ENCODE results near the gene RARRES1.
"Not testable (repeated sequence)": the region's sequence is repeated elsewhere in the genome, so short reads cannot be mapped to it uniquely, and the experiment has no call there.

Gene RARRES1

GRCh38 chr3:158731486-158731885 lies 771 bp downstream of the RARRES1 start:
- no peak for DNase-seq

DNA sequence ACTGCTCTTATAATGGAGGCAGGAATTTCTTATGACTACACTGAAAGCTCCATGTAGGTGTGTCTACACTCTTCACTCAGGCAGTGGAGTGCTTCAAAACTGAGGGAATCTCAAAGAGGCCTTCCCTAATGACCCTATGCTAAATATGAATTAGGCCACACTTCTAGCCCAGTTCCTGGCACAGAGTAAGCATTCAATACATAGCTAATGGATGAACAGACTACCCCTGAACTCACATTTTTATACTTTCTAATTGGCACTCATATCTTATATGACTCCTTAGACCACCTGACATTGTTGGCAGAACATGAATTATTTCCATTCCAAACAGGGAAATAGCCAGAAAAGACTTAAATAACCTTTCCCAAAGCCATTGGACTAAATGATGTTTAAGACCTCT lies 3.4 kb downstream of the RARRES1 start:
- no peak for DNase-seq

DNA sequence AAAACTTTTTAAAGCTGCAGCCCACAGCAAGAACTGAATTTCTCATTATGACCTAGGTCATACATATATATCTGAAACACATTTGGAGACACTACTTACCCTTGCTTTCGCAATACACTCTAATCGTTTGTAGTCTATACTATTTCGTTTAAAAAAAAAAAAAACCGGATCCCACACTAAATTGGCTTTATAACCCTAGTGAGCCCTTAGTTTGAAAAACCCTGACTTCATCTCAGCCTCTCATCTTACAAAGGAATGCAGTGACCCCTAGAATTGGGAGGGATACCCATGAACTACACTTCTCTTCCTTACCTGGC lies 4.2 kb downstream of the RARRES1 start:
- no peak for DNase-seq

DNA sequence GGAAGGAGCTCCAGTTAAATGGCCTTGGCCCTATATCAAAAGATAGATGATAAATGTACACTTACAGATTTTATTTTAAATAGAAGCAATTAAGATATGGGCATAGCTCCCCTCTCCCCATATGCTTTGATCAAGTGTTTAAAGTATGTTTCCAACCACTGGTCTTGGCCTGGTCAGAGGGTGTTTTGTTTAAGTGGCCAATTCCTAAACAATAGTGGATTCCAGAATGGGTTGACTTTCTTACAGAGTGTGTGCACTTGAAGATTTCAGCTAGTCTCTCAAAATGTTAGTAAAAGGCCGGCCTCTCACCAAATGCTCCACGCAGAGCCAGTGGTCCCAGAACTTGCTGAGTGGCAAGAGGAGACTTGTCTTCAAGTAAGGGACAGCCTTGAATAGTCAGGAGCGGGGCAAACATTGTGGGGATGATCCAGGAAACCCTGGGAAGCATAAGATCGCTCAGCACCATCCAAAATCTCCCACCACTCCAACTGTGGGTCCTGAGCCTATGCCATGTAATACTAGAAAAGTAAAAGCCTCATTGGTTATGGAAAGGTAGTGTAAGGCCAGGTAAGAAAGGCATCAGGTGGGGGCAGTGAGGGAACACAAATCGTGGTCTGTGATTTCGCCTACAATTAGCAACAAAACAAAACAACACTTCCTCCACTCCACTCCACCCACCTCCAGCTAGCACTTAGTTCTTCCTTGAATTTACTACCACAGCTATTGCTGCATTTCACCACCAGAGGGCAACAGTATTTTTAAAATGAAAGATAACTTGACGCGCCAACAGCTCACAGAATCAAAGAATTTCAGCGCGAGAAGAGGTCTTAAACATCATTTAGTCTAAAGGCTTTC lies 4.8 kb downstream of the RARRES1 start:
- no peak for DNase-seq

DNA sequence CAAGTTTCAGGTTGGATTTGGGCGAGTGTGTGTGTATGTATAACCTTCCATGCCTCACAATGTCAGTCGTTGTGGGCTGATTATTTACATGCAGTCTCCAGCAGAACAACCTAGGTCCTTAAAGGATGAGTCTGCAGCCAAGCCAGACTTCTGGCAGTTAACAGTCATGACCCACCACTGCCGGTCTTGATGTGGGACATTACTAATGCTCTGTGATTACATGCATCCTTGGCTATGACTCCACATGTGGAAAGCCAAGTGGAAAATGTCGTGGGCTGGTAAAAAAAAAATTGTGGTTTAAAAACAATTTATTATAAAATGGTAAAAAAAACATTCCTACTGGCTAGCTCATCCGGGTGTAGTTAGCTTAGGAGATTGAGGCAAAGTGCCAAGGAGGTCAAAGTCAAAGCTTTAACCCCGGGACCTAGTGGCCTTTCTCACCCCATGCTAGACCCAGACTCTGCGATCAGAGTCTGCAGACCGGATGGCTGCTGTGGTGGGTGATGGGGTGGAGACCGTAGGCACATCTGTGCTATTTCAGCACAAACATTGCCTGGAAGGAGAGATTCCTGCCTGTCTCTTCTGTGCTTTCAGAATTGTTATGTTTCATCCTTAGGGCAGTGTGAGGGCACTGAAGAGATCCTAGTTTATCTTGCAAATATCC lies 6.8 kb downstream of the RARRES1 start:
- no peak for DNase-seq

GRCh38 chr3:158723991-158724390 lies 8.3 kb downstream of the RARRES1 start:
- no peak for DNase-seq

- no peak for DNase-seq
Measured at GRCh38 chr3:158722108-158722507, 10.1 kb downstream of the RARRES1 start.

DNA sequence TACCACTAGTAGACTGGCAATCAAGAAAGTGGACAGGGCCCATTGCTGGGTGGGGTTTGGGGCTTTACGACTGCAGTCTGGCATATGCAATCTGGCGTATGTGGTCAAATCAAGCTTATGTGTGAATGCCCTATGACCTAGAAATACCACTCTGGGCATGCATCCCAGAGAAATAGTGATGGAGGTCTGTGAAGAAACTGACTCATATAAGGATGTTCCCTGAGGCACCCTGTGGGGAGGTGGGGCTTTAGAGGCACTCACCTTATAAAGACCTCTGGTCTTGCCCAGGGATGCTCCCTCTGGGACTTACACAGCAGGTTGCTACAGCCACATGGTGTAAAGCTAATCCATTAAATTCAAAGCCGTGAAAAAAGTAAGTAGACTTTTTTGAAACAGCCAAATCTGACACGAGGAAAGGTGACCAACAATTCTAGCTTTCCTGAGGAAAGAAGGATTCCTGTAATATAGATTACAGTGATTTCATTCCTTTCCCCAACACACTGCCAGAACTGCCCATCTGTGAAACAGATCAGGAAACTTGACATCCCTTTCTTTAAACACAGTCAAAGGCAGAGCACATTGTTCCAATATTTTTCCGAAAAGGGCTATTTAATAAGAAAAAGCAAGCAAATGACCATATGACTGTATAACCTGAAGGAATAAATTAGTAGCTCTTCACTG lies 13.6 kb downstream of the RARRES1 start:
- no peak for DNase-seq

DNA sequence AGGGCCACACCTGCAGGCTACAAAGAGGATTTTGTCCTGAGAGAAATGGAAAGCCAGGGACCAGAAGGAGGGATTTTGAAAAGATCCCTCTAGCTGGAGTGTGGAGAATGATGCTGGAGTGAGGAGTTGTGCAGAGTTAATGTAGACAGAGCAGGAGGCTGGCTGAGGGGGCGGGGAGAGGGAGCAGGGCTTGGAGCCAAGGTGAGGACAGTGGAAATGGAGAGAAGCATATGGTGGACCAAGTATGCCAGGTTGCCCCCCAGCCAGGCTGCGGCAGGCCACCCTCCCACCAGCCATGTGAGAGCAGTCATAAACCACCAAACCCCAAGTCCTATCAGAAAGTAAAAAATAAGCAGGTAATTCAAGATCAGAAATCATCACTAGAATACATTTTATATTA lies 14.7 kb downstream of the RARRES1 start:
- DNase-seq = no peak

DNA sequence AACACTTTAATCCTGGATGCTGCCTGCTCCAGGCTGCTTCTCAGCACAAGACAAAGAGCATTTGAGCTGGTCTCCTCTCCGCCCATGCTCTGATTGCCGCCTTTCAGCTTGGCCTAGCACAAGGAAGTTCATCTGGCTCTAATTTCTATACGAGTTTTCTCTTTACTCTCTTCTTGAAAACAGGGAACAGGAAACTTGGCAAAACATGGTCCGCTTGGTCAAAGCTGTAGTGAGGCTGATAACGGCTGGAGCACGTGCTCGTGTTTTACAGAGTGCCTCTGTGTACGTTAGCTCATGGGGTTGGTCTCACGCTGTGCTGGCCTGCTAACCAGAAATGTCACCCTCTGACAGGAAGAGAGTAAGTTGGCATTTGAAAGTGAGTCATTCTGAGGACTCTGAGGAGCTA lies 19.2 kb downstream of the RARRES1 start:
- no peak for DNase-seq

DNA sequence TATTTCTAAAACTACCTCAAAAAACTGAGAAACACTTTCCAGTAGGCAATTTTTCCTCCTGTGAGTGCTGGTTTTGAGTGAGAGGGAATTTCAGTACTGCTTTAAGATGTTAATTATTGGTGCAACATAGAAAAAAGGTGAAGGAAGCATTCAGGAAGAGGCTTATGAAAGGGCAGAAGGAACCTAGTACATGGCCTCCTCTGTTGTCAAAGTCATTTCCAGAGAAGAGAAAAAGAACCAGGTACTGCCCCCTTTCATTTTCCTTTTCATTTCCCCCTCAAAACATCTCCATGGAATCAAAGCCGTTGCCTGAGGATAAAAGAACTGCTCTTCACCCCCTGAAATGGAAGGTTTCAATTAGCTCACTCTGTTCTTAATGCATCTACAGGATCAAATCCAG lies 19.8 kb downstream of the RARRES1 start:
- DNase-seq = no peak

DNA sequence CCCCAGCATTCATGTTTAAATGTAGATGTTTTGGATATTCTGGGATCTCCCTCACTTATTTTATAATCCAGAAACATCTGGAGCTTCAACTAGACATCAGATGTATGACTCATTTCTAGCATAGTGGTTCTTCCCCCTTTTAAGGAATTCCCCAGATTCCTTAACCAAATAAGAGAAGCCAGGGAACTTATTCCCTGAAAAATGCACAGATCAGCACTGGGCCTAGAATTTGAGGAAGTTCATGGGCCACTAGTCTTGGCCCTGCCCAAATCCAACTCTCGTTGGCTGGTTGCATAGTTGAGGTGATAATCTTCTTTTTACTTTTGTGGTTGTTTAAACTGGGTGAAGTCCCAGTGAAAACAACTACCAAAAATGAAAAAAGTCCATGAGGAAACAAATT lies 20.4 kb downstream of the RARRES1 start:
- DNase-seq = no peak

DNA sequence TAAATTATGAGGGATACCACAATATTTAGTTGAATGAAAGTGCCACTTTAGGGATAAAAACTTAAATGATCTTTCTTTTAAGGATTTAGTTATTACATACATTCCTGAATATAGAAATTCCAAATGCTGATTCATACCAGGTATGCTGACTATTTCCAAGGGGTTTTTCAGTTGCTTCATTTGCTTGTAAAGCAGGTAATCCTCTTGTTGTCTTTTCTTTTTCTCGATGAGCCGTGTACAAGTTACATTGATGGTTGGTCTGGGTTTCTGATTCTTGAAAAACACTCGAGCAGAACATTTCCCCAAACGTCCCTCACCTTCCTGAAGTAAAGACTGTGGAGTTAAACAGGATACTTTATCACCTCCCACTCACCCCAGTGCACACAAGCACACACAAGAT lies 21.7 kb downstream of the RARRES1 start:
- DNase-seq = no peak

- no peak for DNase-seq
Measured at GRCh38 chr3:158709666-158710083, 22.6 kb downstream of the RARRES1 start.

DNA sequence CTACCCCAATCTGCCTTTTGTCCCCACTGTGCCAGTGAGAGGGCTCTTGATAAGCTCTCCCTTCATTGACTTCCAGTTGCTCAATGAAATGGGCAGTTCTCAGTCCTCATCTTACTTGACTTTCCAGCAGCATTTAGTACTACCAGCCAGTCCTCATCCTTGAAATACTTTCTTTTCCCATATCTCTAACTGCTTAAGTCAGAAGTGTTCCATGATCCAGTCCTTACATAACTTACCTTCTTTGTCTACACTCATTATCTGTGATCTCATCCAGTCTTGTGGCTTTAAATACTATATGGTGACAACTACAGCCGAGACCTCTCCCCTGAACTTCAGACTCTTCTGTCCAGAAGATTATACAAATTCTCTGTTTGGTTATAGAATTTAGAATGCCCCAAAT lies 28.7 kb downstream of the RARRES1 start:
- no peak for DNase-seq

DNA sequence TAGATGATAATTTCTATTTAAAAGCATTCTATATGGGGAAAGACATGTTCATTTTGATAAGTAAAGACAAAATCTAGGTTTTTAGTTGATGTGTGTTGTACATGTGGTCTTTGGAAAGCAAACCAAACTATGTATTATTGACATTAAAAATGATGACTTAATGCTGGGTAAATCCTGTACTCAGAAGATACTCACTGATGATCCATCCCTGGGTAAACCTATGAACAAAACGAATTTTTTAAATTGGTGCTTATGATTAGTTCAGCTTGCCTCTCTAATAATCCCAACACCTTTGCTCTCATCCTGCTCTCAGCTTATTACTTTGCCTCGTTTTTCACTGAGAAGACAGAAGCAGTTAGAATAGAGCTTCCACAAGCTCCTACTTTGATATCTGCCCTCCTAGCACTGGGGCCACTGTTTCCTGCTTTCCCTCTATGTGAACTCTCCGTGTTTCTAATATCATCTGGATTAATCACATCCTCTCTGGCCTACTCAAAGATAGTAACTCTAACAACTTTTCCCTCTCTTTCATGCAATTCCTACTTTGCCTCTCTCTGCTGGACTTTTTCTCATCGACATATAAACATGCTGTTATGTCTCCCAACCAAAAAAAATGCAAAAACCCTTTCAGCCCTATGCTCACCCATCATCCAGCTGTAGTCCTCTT lies 29.3 kb downstream of the RARRES1 start:
- DNase-seq = no peak

DNA sequence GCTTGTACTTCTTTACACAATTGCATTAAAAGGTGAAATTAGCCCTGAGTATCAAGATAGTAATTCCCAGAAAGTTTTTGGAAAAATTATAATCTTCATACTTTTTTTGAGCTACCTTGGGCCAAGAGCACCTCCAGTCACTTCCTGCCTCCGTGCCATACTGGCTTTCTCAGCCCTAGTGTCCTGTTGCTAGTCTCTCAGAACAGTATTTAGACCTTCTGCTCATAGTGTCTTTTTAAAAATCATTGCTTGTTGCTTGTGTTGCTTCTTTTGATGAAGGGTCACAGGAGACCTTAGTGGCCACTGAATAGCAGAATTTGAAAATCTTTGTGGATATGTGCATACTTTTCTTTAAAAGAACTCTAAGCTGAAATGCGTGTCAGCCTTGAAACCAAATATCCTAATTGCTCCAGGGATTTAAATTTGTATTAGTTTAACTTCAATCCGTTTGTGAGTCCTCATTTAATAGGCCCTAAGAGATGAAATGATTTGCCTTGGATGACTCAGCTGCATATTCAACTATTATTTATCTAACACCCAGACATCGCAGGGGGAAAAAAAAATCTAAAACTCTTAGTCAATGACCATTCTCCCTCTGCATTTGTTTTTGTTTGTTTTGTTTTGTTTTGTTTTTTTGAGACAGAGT lies 30.7 kb downstream of the RARRES1 start:
- DNase-seq = no peak

- no peak for DNase-seq
Measured at GRCh38 chr3:158700559-158700958, 31.7 kb downstream of the RARRES1 start.

DNA sequence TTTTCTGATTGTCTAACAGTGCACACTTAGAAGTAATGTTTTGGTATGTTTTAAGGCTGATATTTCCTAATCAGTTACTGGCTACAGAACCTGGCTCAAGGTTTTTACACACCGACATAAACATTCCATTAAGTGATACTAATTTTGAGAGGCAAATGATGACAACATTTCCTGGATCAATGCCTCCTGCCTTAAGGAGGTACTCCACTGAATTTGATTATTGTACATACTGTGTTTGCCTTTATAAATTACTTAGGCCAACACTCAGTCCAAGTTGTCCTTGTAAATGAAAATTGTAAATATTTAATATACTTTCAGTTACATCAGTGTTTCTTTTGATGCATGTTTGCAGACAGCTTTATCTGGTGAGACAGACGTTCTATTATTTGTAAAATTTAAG lies 35.6 kb downstream of the RARRES1 start:
- no peak for DNase-seq

GRCh38 chr3:158693866-158694456 lies 38.3 kb downstream of the RARRES1 start:
- not testable (repeated sequence) for DNase-seq

DNA sequence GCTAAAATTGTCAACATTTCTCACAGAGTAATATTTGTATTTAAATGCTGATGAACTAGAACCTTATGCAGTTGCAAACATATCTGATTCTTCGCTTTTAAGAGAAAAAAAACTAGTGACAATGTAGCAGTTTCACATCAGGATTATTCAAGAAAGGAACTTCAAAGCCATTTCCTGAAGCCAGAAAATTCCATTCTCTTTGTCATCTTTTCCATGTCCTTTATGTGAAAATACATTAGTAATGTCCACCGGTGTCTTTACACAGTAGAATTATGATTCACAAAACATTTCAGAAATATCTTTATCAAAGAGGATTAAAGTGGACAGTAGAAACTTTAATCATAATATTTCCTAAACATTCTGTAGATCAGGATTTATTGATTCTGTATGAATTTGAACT lies 47.1 kb downstream of the RARRES1 start:
- DNase-seq = no peak

DNA sequence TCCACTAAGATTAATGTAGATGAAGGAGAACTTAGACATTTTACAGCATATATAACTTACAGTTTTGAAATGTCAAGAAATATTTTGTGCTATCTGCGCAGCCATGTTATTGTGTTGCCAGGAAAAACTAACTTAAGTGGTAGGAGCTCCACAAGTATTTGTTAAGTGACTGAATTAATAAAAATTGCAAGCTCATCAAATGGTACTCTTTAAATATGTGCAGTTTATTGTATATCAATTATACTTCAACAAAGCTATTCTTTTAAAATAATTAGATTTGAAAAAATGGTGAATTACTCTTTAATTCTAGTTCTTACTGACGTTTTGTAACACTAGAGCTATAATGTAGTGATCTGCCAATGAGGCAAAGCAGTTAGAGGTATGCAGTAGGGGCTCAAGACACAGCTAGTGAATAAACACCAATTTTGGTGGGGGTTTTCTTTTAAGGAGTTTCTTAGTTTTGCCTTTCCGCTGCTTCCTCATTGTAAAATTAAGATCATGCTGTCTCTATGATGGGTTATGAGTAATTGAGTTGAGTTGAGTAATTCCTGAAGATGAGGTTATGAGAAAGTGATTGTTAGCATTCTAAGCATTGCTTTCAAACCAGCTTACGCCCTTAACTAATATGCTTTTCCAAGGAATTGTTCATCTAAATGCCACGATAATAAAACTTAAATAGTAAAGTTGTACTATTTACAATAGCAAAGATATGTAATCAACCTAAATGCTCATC lies 48.9 kb downstream of the RARRES1 start:
- DNase-seq = no peak
